ENCODE measurements around the gene YLPM1.

Gene YLPM1

GRCh38 chr14:74852922-74853530 lies 89.9 kb downstream of the YLPM1 start:
- H3K4me1 ChIP-seq (ENCODE audit: insufficient read depth, low read length) = no peaks in the 10 kb centered on the region
- no peak overlapping the region for H3K27ac ChIP-seq (ENCODE audit: low read length)
- H3K9ac ChIP-seq (ENCODE audit: low read depth, low read length) = no peak overlapping the region
- no peaks in the 10 kb centered on the region for H3K27me3 ChIP-seq (ENCODE audit: insufficient read depth, low read length)
- H3K4me3 ChIP-seq (ENCODE audit: low read length) = no peak overlapping the region
- no peaks in the 10 kb centered on the region for H3K9me3 ChIP-seq (ENCODE audit: insufficient read depth, low read depth, low read length)
- no peaks in the 10 kb centered on the region for H3K36me3 ChIP-seq (ENCODE audit: insufficient read depth, low read depth, low read length)

- H3K27ac ChIP-seq (ENCODE audit: low read length) = no peak overlapping the region
- H3K36me3 ChIP-seq (ENCODE audit: insufficient read depth, low read depth, low read length) = no peaks in the 10 kb centered on the region
- no peak overlapping the region for H3K9ac ChIP-seq (ENCODE audit: low read depth, low read length)
Observed at GRCh38 chr14:74853581-74853980, 90.5 kb downstream of the YLPM1 start.

DNA sequence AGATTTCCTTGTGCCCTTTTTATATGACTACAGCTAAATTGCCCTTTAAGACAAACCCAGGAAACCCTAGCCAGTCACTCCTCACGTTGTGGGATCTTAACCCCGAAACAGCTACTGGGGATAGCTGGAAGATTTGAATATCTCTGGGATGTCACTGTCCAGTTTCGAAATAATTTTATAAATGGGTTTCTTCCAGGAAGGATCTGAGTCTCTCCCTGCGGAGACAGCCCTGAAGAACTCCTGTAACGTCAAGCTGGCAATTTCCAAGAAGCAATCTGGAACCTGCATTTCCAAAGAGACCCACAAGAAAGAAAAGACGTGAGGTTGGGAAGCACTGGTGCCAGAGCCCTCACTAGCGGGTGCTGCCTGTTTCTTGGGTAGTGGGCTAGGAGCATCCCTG lies 91.9 kb downstream of the YLPM1 start:
- H3K27ac ChIP-seq (ENCODE audit: low read length) = no peak overlapping the region
- H3K4me3 ChIP-seq (ENCODE audit: low read length) = no peak overlapping the region
- no peaks in the 10 kb centered on the region for H3K27me3 ChIP-seq (ENCODE audit: insufficient read depth, low read length)
- H3K36me3 ChIP-seq (ENCODE audit: insufficient read depth, low read depth, low read length) = no peaks in the 10 kb centered on the region
- no peaks in the 10 kb centered on the region for H3K4me1 ChIP-seq (ENCODE audit: insufficient read depth, low read length)
- no peak overlapping the region for H3K9ac ChIP-seq (ENCODE audit: low read depth, low read length)
- H3K9me3 ChIP-seq (ENCODE audit: insufficient read depth, low read depth, low read length) = no peaks in the 10 kb centered on the region

More at GRCh38 chr14:74853581-74853980, 90.5 kb downstream of the YLPM1 start:
- Histone ChIP-seq H3K9me3 (ENCODE audit: insufficient read depth, low read depth, low read length) (no peaks in the 10 kb centered on the region), H3K27me3 (ENCODE audit: insufficient read depth, low read length) (no peaks in the 10 kb centered on the region), H3K4me1 (ENCODE audit: insufficient read depth, low read length) (no peaks in the 10 kb centered on the region), H3K4me3 (ENCODE audit: low read length) (no peak overlapping the region)

GRCh38 chr14:74855945-74856344 lies 92.8 kb downstream of the YLPM1 start:
- H3K36me3 ChIP-seq (ENCODE audit: insufficient read depth, low read depth, low read length) = no peaks in the 10 kb centered on the region
- no peaks in the 10 kb centered on the region for H3K4me1 ChIP-seq (ENCODE audit: insufficient read depth, low read length)
- H3K9ac ChIP-seq (ENCODE audit: low read depth, low read length) = no peak overlapping the region
- no peak overlapping the region for H3K27ac ChIP-seq (ENCODE audit: low read length)
- no peak overlapping the region for H3K4me3 ChIP-seq (ENCODE audit: low read length)
- no peaks in the 10 kb centered on the region for H3K27me3 ChIP-seq (ENCODE audit: insufficient read depth, low read length)
- no peaks in the 10 kb centered on the region for H3K9me3 ChIP-seq (ENCODE audit: insufficient read depth, low read depth, low read length)

DNA sequence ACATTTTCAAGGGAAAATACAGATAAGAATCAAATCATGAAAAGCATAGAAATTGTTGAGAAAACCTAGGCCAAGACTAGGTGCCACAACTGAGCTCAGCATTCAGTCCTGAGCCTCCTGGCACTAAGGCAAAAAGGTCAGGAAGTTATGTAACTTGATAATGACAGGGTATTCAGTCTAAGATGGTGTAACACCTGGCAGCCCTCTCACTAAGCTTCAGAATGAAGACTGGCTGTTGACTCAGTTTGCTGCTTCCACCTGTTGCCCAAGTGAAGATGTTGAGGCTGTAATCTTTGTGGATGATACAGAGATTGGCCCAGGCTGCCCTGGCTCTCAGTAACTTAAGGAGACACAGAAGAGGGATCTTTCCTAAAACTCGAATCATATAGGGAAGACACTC lies 93.2 kb downstream of the YLPM1 start:
- no peak overlapping the region for H3K27ac ChIP-seq (ENCODE audit: low read length)
- no peak overlapping the region for H3K4me3 ChIP-seq (ENCODE audit: low read length)
- H3K27me3 ChIP-seq (ENCODE audit: insufficient read depth, low read length) = no peaks in the 10 kb centered on the region
- no peaks in the 10 kb centered on the region for H3K36me3 ChIP-seq (ENCODE audit: insufficient read depth, low read depth, low read length)
- no peak overlapping the region for H3K9ac ChIP-seq (ENCODE audit: low read depth, low read length)
- H3K4me1 ChIP-seq (ENCODE audit: insufficient read depth, low read length) = no peaks in the 10 kb centered on the region
- H3K9me3 ChIP-seq (ENCODE audit: insufficient read depth, low read depth, low read length) = no peaks in the 10 kb centered on the region

DNA sequence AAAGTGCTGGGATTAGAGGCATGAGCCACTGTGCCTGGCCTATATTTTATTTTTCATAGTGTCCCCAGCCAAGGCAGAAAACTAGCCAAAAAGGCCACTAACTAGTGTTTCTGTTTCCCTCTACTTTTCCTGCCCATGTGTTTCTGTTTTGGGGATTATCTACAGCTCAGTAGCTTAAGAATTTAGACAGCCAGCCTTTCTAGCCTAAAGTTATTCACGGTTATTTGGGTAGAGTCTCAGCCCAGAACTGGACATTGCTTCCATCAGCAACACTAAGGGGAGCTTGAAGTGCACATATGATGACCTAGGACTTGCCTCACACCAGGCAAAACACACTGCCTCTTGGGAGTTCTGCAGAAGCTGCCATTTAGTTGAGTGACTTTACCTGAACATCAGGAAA lies 94.9 kb downstream of the YLPM1 start:
- Histone ChIP-seq H3K27me3 (ENCODE audit: insufficient read depth, low read length) (no peaks in the 10 kb centered on the region), H3K4me1 (ENCODE audit: insufficient read depth, low read length) (no peaks in the 10 kb centered on the region), H3K36me3 (ENCODE audit: insufficient read depth, low read depth, low read length) (no peaks in the 10 kb centered on the region), H3K9ac (ENCODE audit: low read depth, low read length) (no peak overlapping the region), H3K4me3 (ENCODE audit: low read length) (no peak overlapping the region), H3K9me3 (ENCODE audit: insufficient read depth, low read depth, low read length) (no peaks in the 10 kb centered on the region), H3K27ac (ENCODE audit: low read length) (no peak overlapping the region)

GRCh38 chr14:74859757-74860552 lies 96.8 kb downstream of the YLPM1 start:
- no peaks in the 10 kb centered on the region for H3K4me1 ChIP-seq (ENCODE audit: insufficient read depth, low read length)
- no peaks in the 10 kb centered on the region for H3K36me3 ChIP-seq (ENCODE audit: insufficient read depth, low read depth, low read length)
- H3K4me3 ChIP-seq (ENCODE audit: low read length) = no peak overlapping the region
- no peaks in the 10 kb centered on the region for H3K27me3 ChIP-seq (ENCODE audit: insufficient read depth, low read length)
- H3K9ac ChIP-seq (ENCODE audit: low read depth, low read length) = no peak overlapping the region
- no peak overlapping the region for H3K27ac ChIP-seq (ENCODE audit: low read length)
- H3K9me3 ChIP-seq (ENCODE audit: insufficient read depth, low read depth, low read length) = no peaks in the 10 kb centered on the region

DNA sequence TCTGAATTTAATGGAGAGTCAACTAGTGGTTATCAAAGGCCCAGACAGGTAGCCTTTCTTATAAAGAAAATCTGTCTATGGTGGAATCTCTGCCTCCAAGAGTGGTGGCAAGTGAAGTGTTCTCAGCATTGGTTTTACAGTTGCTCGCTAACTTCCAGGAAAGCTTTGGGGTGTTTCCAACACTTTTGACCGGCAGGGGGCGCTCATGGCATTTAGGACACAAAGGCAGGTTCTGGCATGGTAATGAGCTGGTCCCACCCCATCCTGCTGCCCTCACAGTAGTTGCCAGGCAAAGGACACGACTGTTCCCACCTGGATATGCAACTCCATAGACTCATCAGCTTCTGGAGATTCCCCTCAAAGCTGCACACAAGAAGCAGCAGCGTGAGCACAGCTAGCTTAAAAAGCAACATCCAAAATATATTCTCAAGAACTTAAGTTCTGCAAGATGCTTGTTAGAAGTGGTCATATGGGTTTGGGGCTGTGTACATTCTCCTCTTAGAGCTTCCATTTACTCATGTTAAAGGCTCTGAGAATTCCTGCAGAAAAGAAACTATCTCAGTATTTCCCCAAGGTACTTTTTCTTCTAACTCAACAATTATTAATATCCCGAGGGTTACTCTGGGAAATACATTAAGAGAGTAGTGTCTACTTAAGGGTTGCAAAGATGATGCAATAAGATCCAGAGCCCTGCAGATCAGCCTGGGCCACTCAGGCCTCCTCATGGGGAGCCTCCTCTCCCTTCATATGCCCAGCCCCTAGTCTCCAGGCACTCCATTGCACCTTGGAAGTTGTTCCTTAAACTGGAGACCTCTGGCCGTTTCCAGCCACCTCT lies 98.0 kb downstream of the YLPM1 start:
- no peaks in the 10 kb centered on the region for H3K9me3 ChIP-seq (ENCODE audit: insufficient read depth, low read depth, low read length)

GRCh38 chr14:74861734-74862090 lies 98.6 kb downstream of the YLPM1 start:
- no peak overlapping the region for H3K9ac ChIP-seq (ENCODE audit: low read depth, low read length)
- no peaks in the 10 kb centered on the region; the same call in 1 of the 2 replicates for H3K27me3 ChIP-seq (ENCODE audit: insufficient read depth, low read length)
- no peak overlapping the region for H3K27ac ChIP-seq (ENCODE audit: low read length)
- no peaks in the 10 kb centered on the region for H3K9me3 ChIP-seq (ENCODE audit: insufficient read depth, low read depth, low read length)
- no peak overlapping the region for H3K4me3 ChIP-seq (ENCODE audit: low read length)
- no peaks in the 10 kb centered on the region for H3K36me3 ChIP-seq (ENCODE audit: insufficient read depth, low read depth, low read length)
- no peaks in the 10 kb centered on the region for H3K4me1 ChIP-seq (ENCODE audit: insufficient read depth, low read length)

More for the DNA sequence above, 98.0 kb downstream of the YLPM1 start:
- Histone ChIP-seq H3K36me3 (ENCODE audit: insufficient read depth, low read depth, low read length) (no peaks in the 10 kb centered on the region), H3K27ac (ENCODE audit: low read length) (no peak overlapping the region), H3K4me3 (ENCODE audit: low read length) (no peak overlapping the region), H3K9ac (ENCODE audit: low read depth, low read length) (no peak overlapping the region), H3K27me3 (ENCODE audit: insufficient read depth, low read length) (no peaks in the 10 kb centered on the region), H3K4me1 (ENCODE audit: insufficient read depth, low read length) (no peaks in the 10 kb centered on the region)

- Histone ChIP-seq H3K9me3 (ENCODE audit: insufficient read depth, low read depth, low read length) (no peaks in the 10 kb centered on the region), H3K27me3 (ENCODE audit: insufficient read depth, low read length) (no peaks in the 10 kb centered on the region; the same call in 1 of the 2 replicates), H3K9ac (ENCODE audit: low read depth, low read length) (no peak overlapping the region), H3K36me3 (ENCODE audit: insufficient read depth, low read depth, low read length) (no peaks in the 10 kb centered on the region), H3K4me1 (ENCODE audit: insufficient read depth, low read length) (no peaks in the 10 kb centered on the region), H3K27ac (ENCODE audit: low read length) (no peak overlapping the region), H3K4me3 (ENCODE audit: low read length) (no peak overlapping the region)
Observed at GRCh38 chr14:74863274-74863673, 100.2 kb downstream of the YLPM1 start.

DNA sequence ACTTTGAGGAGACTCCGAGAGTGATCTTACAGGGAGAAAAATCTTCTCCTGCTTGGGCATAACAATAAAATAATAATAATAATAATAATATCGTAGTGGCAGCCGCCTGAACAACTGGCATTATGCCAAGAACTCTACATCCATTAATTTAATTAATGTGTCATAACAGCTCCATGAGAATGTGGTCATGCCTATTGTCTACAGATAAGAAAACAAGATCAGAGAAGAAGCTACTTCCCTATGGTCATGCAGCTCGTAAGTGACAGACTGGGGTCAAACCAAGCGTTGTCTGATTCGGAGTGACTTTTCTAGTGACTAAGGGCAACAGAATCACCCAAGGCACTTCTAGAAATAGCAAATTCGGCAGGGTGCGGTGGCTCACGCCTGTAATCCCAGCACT lies 101.1 kb downstream of the YLPM1 start:
- H3K4me3 ChIP-seq (ENCODE audit: low read length) = no peak overlapping the region
- no peak overlapping the region for H3K27ac ChIP-seq (ENCODE audit: low read length)
- H3K4me1 ChIP-seq (ENCODE audit: insufficient read depth, low read length) = no peaks in the 10 kb centered on the region
- no peak overlapping the region for H3K9ac ChIP-seq (ENCODE audit: low read depth, low read length)
- H3K36me3 ChIP-seq (ENCODE audit: insufficient read depth, low read depth, low read length) = no peaks in the 10 kb centered on the region
- no peaks in the 10 kb centered on the region; the same call in 1 of the 2 replicates for H3K27me3 ChIP-seq (ENCODE audit: insufficient read depth, low read length)
- H3K9me3 ChIP-seq (ENCODE audit: insufficient read depth, low read depth, low read length) = no peaks in the 10 kb centered on the region
